Ishikawa (cell line): Measurements from ENCODE around the gene SATB1.

Source experiments
- CEBPB ChIP-seq: IDR thresholded peaks from 2 replicates; pipeline ENCODE4 v1.6.1; 2012
- FOXM1 ChIP-seq: IDR thresholded peaks from 2 replicates; pipeline ENCODE4 v1.6.1; 2012; ENCODE audit warnings: low read depth, borderline replicate concordance
- RAD21 ChIP-seq: IDR thresholded peaks from 2 replicates; pipeline ENCODE4 v1.6.1; 2012; ENCODE audit warnings: low read depth

Gene SATB1

DNA sequence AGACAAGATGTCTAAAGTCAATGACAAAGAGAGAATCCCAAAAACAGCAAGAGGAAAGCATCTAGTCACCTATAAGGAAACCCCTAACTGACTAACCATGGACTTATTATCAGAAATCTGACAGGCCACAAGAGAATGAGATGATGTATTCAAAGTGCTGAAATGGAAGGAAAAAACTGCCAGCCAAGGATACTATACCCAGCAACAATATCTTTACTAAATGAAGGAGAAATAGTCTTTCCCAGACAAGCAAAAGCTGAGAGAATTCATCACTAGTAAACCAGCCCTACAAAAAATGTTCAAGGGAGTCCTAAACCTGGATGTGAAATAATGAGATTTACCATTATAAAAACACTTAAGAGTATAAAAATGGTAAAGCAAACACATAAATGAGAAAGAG, 128.0 kb downstream of the SATB1 start:
- no peak for TF ChIP-seq RAD21
- TF ChIP-seq CEBPB: no peak
- TF ChIP-seq FOXM1: no peak
